Measurements from ENCODE around the gene PTPRA. TPM values are rescaled to one million over a fixed set of nuclear protein-coding genes. Genes with fewer than 3 reads are reported as not detected.

Gene PTPRA
- total and polyA plus RNA-seq, 9 of the 15 experiments (the other 6 are each of a cell fraction or from before 2014, with no cell fraction given): 3.4 to 80.5 (median 28.0) TPM

DNA sequence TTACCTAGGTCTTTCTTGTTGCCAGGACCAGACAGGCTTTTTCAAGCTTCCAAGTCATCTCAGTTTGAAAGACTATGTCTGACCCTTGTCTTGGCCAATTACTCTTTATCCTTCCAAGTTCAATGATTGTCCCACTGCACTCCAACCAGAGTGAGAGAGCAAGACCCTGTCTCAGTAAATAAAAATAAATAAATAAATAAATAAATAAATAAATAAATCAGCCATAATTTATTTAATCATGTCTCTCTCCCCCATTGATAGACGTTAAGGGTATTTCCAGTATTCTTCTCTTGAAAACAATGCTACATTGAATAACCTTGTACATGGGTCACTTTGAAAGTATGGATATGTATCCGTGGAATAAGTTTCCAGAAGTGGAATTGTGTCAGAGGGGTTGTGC is 83.2 kb downstream of the PTPRA start:
- Histone ChIP-seq H3K9me1 (ENCODE audit: control insufficient read depth, insufficient read depth, low read length) (no peaks in the 10 kb centered on the region), H3K27me3 (ENCODE audit: control insufficient read depth in 2 of 2, insufficient read depth in 2 of 2, low read length in 2 of 2) (no peaks in the 10 kb centered on the region), H3K27ac (ENCODE audit: extremely low read depth, low read depth, low read length) (no peak overlapping the region), H2AFZ (ENCODE audit: low read depth, low read length) (no peak overlapping the region), H3K79me2 (ENCODE audit: control insufficient read depth, insufficient read depth, low read length) (peaks cover 4% of the 10 kb centered on the region; the same call in 2 of the 3 replicates), H3K4me1 (replicated peaks in 1 of 2; ENCODE audit: control insufficient read depth in 2 of 2, insufficient read depth in 2 of 2, low read length in 2 of 2) (no peaks in the 10 kb centered on the region; a peak in 2 of 5 replicates), H3K4me2 (ENCODE audit: insufficient read depth, low read length) (no peak overlapping the region), H3K4me3 (no peak overlapping the region), H3K36me3 (ENCODE audit: control insufficient read depth, insufficient read depth, low read length) (peaks cover 16% of the 10 kb centered on the region; the same call in 2 of the 3 replicates), H3K9me3 (replicated peaks; ENCODE audit: control insufficient read depth, insufficient read depth, low read depth, low read length) (no peaks in the 10 kb centered on the region), H4K20me1 (replicated peaks; ENCODE audit: control insufficient read depth, insufficient read depth, low read length) (no peaks in the 10 kb centered on the region), H3K9ac (ENCODE audit: insufficient read depth in 1 of 2, low read depth in 2 of 2, low read length in 2 of 2) (no peak overlapping the region)
- in situ Hi-C loops (cut with MboI): no loop called here
- no TSS peak for BruUV-seq (replicated peaks)
- 92% methylated on average over 2 of the region's 2 CpGs for WGBS (ENCODE audit: insufficient coverage, low coverage, missing lambda C conversion rate)
- FAIRE-seq (no peak), ATAC-seq (no peak), DNase-seq (ENCODE audit: extremely low read depth in 1 of 4, low spot score in 3 of 4) (no peak)
- TF ChIP-seq MBD2 (IDR thresholded peaks at IDR 0.05; ENCODE audit: borderline replicate concordance, low read depth) (no peak), SIN3B (IDR thresholded peaks at IDR 0.05; ENCODE audit: low read depth) (no peak), ZNF583 (CRISPR knock-in tag; IDR thresholded peaks at IDR 0.05) (no peak), ZBTB43 (CRISPR knock-in tag; IDR thresholded peaks at IDR 0.05) (no peak), DMBX1 (CRISPR knock-in tag; IDR thresholded peaks at IDR 0.05; ENCODE audit: borderline replicate concordance) (no peak), CHD1 (IDR thresholded peaks at IDR 0.05; ENCODE audit: low read length) (no peak), MEIS2 (IDR thresholded peaks at IDR 0.05; ENCODE audit: partially characterized antibody) (no peak), MTA3 (IDR thresholded peaks at IDR 0.05; ENCODE audit: borderline replicate concordance) (no peak), GABPB1 (CRISPR knock-in tag; IDR thresholded peaks at IDR 0.05) (no peak), FOXP4 (CRISPR knock-in tag; IDR thresholded peaks at IDR 0.05; ENCODE audit: borderline replicate concordance) (no peak)
- TF ChIP-seq, protein P1, sequence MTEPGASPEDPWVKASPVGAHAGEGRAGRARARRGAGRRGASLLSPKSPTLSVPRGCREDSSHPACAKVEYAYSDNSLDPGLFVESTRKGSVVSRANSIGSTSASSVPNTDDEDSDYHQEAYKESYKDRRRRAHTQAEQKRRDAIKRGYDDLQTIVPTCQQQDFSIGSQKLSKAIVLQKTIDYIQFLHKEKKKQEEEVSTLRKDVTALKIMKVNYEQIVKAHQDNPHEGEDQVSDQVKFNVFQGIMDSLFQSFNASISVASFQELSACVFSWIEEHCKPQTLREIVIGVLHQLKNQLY (CRISPR knock-in tag; conservative IDR thresholded peaks at IDR 0.05): no peak
- TF ChIP-seq, protein P2, sequence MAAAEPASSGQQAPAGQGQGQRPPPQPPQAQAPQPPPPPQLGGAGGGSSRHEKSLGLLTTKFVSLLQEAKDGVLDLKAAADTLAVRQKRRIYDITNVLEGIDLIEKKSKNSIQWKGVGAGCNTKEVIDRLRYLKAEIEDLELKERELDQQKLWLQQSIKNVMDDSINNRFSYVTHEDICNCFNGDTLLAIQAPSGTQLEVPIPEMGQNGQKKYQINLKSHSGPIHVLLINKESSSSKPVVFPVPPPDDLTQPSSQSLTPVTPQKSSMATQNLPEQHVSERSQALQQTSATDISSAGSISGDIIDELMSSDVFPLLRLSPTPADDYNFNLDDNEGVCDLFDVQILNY (CRISPR knock-in tag; IDR thresholded peaks at IDR 0.05): no peak
- CTCF ChIA-PET (ENCODE audit: low intra/inter-chr PET ratio): no interaction called here
- POLR2A ChIA-PET: no interaction called here
- intact Hi-C loops (cut with micrococcal nuclease): no loop called here

All from K562 (cell line).